ENCODE data around the gene CTNNBL1. TPM values are rescaled to one million over a fixed set of nuclear protein-coding genes. Genes with fewer than 3 reads are reported as not detected.

CTNNBL1 gene
- total RNA-seq, 4 donors from 2014 or later, result 24.2 to 34.9 (median 31.6) TPM

- ATAC-seq (ENCODE audit: low FRiP score) (no peak), DNase-seq (ENCODE audit: low spot score) (no peak)
- TF ChIP-seq CTCF (IDR thresholded peaks at IDR 0.05), result no peak
These were observed 5.7 kb upstream of the CTNNBL1 start for GRCh38 chr20:37688093-37688492.

DNA sequence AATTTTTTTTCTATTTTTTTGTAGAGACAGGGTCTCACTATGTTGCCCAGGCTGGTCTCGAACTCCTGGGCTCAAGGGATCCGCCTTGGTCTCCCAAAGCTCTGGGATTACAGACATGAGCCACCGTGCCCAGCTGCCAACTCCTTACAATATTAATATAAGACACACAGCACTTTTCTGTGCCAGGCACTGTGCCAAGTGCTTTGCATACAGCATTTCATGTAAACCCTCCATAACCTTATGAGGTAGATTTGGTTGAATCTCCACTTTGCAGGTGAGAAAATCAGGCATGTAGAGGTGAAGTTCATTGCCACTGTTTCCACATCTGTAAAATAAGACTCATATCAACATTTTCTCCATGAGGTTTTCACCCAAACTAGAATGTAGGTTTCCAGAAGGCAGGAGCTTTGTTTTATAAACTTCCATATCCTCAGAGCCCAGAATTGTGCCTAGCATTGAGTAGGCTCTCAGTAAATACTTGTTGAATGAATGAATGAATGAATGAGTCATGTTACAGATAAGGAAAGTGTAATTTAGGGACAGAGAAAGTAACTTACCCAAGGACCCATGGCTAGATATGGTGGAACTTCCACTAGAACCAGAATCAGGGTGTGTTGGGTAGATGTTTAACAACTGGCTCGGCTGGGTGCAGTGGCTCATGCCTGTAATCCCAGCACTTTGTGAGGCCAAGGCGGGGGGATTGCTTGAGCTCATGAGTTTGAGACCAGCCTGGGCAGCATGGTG, 3.0 kb upstream of the CTNNBL1 start:
- ATAC-seq (ENCODE audit: low FRiP score) (no peak), DNase-seq (ENCODE audit: low spot score) (no peak)
- no peak for TF ChIP-seq CTCF (IDR thresholded peaks at IDR 0.05)

GRCh38 chr20:37692459-37693166, 1.2 kb upstream of the CTNNBL1 start:
- TF ChIP-seq CTCF (IDR thresholded peaks at IDR 0.05), result no peak
- ATAC-seq (ENCODE audit: low FRiP score), result no peak

GRCh38 chr20:37693242-37693634, 592 bp upstream of the CTNNBL1 start:
- ATAC-seq (ENCODE audit: low FRiP score) (no peak), DNase-seq (ENCODE audit: low spot score) (no peak)
- TF ChIP-seq CTCF (IDR thresholded peaks at IDR 0.05), result no peak

More at GRCh38 chr20:37692459-37693166, 1.2 kb upstream of the CTNNBL1 start:
- no peak for DNase-seq (ENCODE audit: low spot score)

GRCh38 chr20:37695684-37696342, 2.0 kb downstream of the CTNNBL1 start:
- no peak for DNase-seq (ENCODE audit: low spot score)
- no peak for TF ChIP-seq CTCF (IDR thresholded peaks at IDR 0.05)
- ATAC-seq (ENCODE audit: low FRiP score), result no peak

- ATAC-seq (ENCODE audit: low FRiP score) (no peak), DNase-seq (ENCODE audit: low spot score) (no peak)
- no peak for TF ChIP-seq CTCF (IDR thresholded peaks at IDR 0.05)
These were observed 3.5 kb downstream of the CTNNBL1 start for GRCh38 chr20:37697314-37697713.
